H9 (cell line): ENCODE data around the gene SSNA1. TPM values are rescaled to one million over a fixed set of nuclear protein-coding genes. Genes with fewer than 3 reads are reported as not detected.

Experiments used
- DNase-seq: peaks from one replicate; pipeline ENCODE4 v3.0.0-alpha.2; 2017
- H2AFZ ChIP-seq: one replicate; pipeline ENCODE4 v1.6.1; 2013; ENCODE audit warnings: mild to moderate bottlenecking, low read length, control low read depth, moderate library complexity
- H2AK5ac ChIP-seq: 2 replicates; pipeline ENCODE4 v1.6.1; 2013; ENCODE audit warnings: low read length, control low read depth, mixed read lengths; ENCODE audit not compliant: insufficient read length
- H2BK120ac ChIP-seq: one replicate; pipeline ENCODE4 v1.6.1; 2013; ENCODE audit warnings: low read depth, mild to moderate bottlenecking, low read length, control low read depth, inconsistent platforms; ENCODE audit not compliant: poor library complexity, severe bottlenecking
- H2BK12ac ChIP-seq: 2 replicates; pipeline ENCODE4 v1.6.1; 2013; ENCODE audit warnings: low read length, control low read depth, mixed read lengths, low read depth; ENCODE audit not compliant: insufficient read length
- H2BK15ac ChIP-seq: 2 replicates; pipeline ENCODE4 v1.6.1; 2013; ENCODE audit warnings: low read depth, low read length, control low read depth
- H2BK20ac ChIP-seq: one replicate; pipeline ENCODE4 v1.6.1; 2013; ENCODE audit warnings: low read depth, mild to moderate bottlenecking, low read length, control low read depth, inconsistent platforms; ENCODE audit not compliant: poor library complexity, severe bottlenecking
- H2BK5ac ChIP-seq: 2 replicates; pipeline ENCODE4 v1.6.1; 2013; ENCODE audit warnings: low read length, control low read depth, mixed read lengths; ENCODE audit not compliant: insufficient read length
- H3K14ac ChIP-seq: 2 replicates; pipeline ENCODE4 v1.6.1; 2013; ENCODE audit warnings: low read length, control low read depth; ENCODE audit not compliant: insufficient read depth
- H3K18ac ChIP-seq: 2 replicates; pipeline ENCODE4 v1.6.1; 2013; ENCODE audit warnings: low read depth, mild to moderate bottlenecking, mixed read lengths, low read length, control low read depth; ENCODE audit not compliant: insufficient read length
- H3K23ac ChIP-seq: 2 replicates; pipeline ENCODE4 v1.6.1; 2013; ENCODE audit warnings: low read length, control low read depth, mixed read lengths, low read depth; ENCODE audit not compliant: insufficient read length
- H3K23me2 ChIP-seq: 2 replicates; pipeline ENCODE4 v1.6.1; 2013; ENCODE audit warnings: low read depth, mild to moderate bottlenecking, mixed read lengths, low read length, control low read depth; ENCODE audit not compliant: insufficient read length, poor library complexity, severe bottlenecking
- H3K27ac ChIP-seq: 2 replicates; pipeline ENCODE4 v1.5.1; 2013; ENCODE audit warnings: low read length, control low read depth, mixed read lengths, low read depth; ENCODE audit not compliant: insufficient read length
- H3K27me3 ChIP-seq: 2 replicates; pipeline ENCODE4 v1.6.1; 2013; ENCODE audit warnings: low read length, control low read depth, inconsistent platforms; ENCODE audit not compliant: insufficient read depth
- H3K4ac ChIP-seq: 2 replicates; pipeline ENCODE4 v1.6.1; 2013; ENCODE audit warnings: low read depth, mild to moderate bottlenecking, control low read depth, inconsistent platforms, low read length, moderate library complexity
- H3K4me1 ChIP-seq: 2 replicates; pipeline ENCODE4 v1.6.1; 2013; ENCODE audit warnings: low read length, control low read depth, inconsistent platforms; ENCODE audit not compliant: insufficient read depth
- H3K4me2 ChIP-seq: 2 replicates; pipeline ENCODE4 v1.6.1; 2013; ENCODE audit warnings: low read length, control low read depth, mixed read lengths; ENCODE audit not compliant: insufficient read length, insufficient read depth
- H3K56ac ChIP-seq: 2 replicates; pipeline ENCODE4 v1.6.1; 2013; ENCODE audit warnings: low read depth, mild to moderate bottlenecking, mixed read lengths, low read length, control low read depth; ENCODE audit not compliant: insufficient read length
- H3K79me1 ChIP-seq: 2 replicates; pipeline ENCODE4 v1.6.1; 2013; ENCODE audit warnings: low read depth, mild to moderate bottlenecking, moderate library complexity, low read length, control low read depth, inconsistent platforms; ENCODE audit not compliant: insufficient read depth, poor library complexity, severe bottlenecking
- H3K79me2 ChIP-seq: 2 replicates; pipeline ENCODE4 v1.6.1; 2013; ENCODE audit warnings: low read length, control low read depth, inconsistent platforms; ENCODE audit not compliant: insufficient read depth
- H3K9ac ChIP-seq: 2 replicates; pipeline ENCODE4 v1.6.1; 2013; ENCODE audit warnings: low read length, control low read depth, mixed read lengths; ENCODE audit not compliant: insufficient read length; ENCODE audit errors: extremely low read depth
- H3K9me3 ChIP-seq: one replicate; pipeline ENCODE4 v1.6.1; 2013; ENCODE audit warnings: low read depth, low read length, inconsistent platforms; ENCODE audit not compliant: control insufficient read depth
- H3T11ph ChIP-seq: one replicate; pipeline ENCODE4 v1.6.1; 2013; ENCODE audit warnings: mild to moderate bottlenecking, low read length, control low read depth, inconsistent platforms
- H4K20me1 ChIP-seq: one replicate; pipeline ENCODE4 v1.6.1; 2013; ENCODE audit not compliant: control insufficient read depth, insufficient read length, insufficient read depth
- H4K5ac ChIP-seq: 2 replicates; pipeline ENCODE4 v1.6.1; 2013; ENCODE audit warnings: low read depth, mild to moderate bottlenecking, mixed read lengths, low read length, control low read depth; ENCODE audit not compliant: insufficient read length
- H4K8ac ChIP-seq: replicated peaks from 2 replicates; pipeline ENCODE4 v1.6.1; 2013; ENCODE audit warnings: low read length, control low read depth, mixed read lengths, low read depth; ENCODE audit not compliant: insufficient read length
- H4K91ac ChIP-seq: 2 replicates; pipeline ENCODE4 v1.6.1; 2013; ENCODE audit warnings: low read depth, mild to moderate bottlenecking, moderate library complexity, mixed read lengths, low read length, control low read depth; ENCODE audit not compliant: insufficient read length
- H3K27ac Mint-ChIP-seq, 3 experiments: 2 replicates in 2 of 3; 3 replicates in 1 of 3; pipeline ENCODE4 v1.8.0; 2020 to 2021; ENCODE audit warnings: mixed read lengths in 3 of 3, mild to moderate bottlenecking in 1 of 3, moderate library complexity in 1 of 3
- H3K27me3 Mint-ChIP-seq: 2 replicates; pipeline ENCODE4 v1.8.0; 2021; ENCODE audit warnings: low read depth, mild to moderate bottlenecking, moderate library complexity, mixed read lengths
- H3K36me3 Mint-ChIP-seq, 3 experiments: 2 replicates in 2 of 3; 3 replicates in 1 of 3; pipeline ENCODE4 v1.8.0; 2020 to 2021; ENCODE audit warnings: low read depth in 3 of 3, mixed read lengths in 3 of 3; ENCODE audit not compliant: insufficient read depth in 1 of 3
- H3K4me1 Mint-ChIP-seq, 2 experiments: 2 replicates each; pipeline ENCODE4 v1.8.0; 2020; ENCODE audit warnings: mixed read lengths in 2 of 2
- H3K4me3 Mint-ChIP-seq, 2 experiments: 2 replicates in 1 of 2; 3 replicates in 1 of 2; pipeline ENCODE4 v1.8.0; 2020 to 2021; ENCODE audit warnings: mild to moderate bottlenecking in 2 of 2, mixed read lengths in 2 of 2, moderate library complexity in 1 of 2
- H3K9me3 Mint-ChIP-seq, 2 experiments: 2 replicates in 1 of 2; 3 replicates in 1 of 2; pipeline ENCODE4 v1.8.0; 2020; ENCODE audit warnings: mild to moderate bottlenecking in 2 of 2, mixed read lengths in 2 of 2, moderate library complexity in 1 of 2
- WGBS: extraction: QIAGEN DNeasy Blood & Tissue Kit; methylation state at CpG from one replicate; pipeline ENCODE4 v1.1.7; 2013; ENCODE audit warnings: missing lambda C conversion rate, low lambda C conversion rate, mixed read lengths; ENCODE audit not compliant: insufficient read length; ENCODE audit errors: extremely low coverage; 5-methylcytosine and 5-hydroxymethylcytosine counted together
- total RNA-seq: library from RNA; stranded (reverse); gene quantifications from 2 replicates; pipeline ENCODE4 v1.2.1, GENCODE V29; 2021
- TF ChIP-seq, protein P1 (sequence below): fragments of 200-600 bp; sonication (generic); conservative IDR thresholded peaks from 3 replicates; pipeline ENCODE4 v1.8.0; 2021; ENCODE audit warnings: antibody characterized with exemption, mild to moderate bottlenecking

The SSNA1 gene
- total RNA-seq, 1 experiment from 2014 or later, result 69.2 TPM

DNA sequence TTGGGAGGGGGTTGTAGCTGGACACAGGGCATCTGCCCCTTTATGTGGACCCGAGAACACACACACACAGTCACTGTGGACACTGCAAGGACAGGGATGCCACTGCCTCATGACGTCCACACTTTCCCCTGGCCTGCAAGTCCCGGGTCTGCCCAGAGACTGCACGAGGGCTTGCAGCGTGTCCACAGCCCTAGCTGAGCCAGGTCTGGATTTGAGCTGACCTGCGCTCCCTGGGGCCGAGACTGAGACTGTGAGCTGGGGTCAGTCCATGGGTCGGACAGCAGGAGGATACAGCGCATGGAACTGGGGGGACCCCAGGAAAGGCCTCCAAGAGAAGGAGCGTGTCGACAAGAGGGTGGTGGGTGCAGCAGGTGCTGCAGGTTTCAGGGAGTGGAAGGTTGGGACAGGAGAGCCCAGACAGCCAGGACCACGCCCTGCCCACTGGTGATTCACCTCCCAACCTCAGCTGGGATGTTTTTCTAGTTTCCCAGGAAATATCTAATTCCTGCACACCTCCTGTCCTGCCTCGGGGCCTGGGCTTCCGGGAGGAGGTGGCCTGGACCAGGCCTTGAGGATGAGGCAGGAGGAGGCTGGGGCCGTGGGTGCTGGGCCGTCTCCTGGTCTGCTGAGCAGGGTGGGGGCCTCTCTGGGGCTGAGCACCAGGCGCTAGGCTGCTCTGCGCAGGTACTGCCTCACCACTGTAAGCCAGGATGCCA lies 38.0 kb downstream of the SSNA1 start:
- H3K27me3 Mint-ChIP-seq, result no peaks in the 10 kb centered on the region; the same call in 1 of the 2 replicates
- Histone ChIP-seq H3K14ac (no peak overlapping the region), H2BK20ac (no peak overlapping the region), H2BK120ac (no peak overlapping the region), H4K5ac (no peak overlapping the region), H2BK5ac (no peak overlapping the region), H3K9me3 (no peaks in the 10 kb centered on the region), H3K56ac (no peak overlapping the region), H3K79me1 (no peaks in the 10 kb centered on the region), H2AK5ac (no peak overlapping the region), H3K4me2 (no peak overlapping the region), H3K9ac (no peak overlapping the region), H3K4ac (no peak overlapping the region), H3K79me2 (no peaks in the 10 kb centered on the region), H2BK12ac (no peak overlapping the region), H3K23me2 (peaks cover 18% of the 10 kb centered on the region), H2BK15ac (no peak overlapping the region), H4K91ac (no peak overlapping the region), H4K20me1 (no peaks in the 10 kb centered on the region), H3K4me1 (no peaks in the 10 kb centered on the region), H3T11ph (no peak overlapping the region), H3K18ac (no peak overlapping the region), H3K27me3 (no peaks in the 10 kb centered on the region), H3K23ac (no peak overlapping the region), H4K8ac (no peak overlapping the region), H3K27ac (no peak overlapping the region), H2AFZ (no peak overlapping the region)
- H3K27ac Mint-ChIP-seq, result no peak overlapping the region
- H3K4me3 Mint-ChIP-seq, result no peak overlapping the region
- H3K36me3 Mint-ChIP-seq, result no peaks in the 10 kb centered on the region
- H3K4me1 Mint-ChIP-seq, result peaks cover 2 to 5% of the 10 kb centered on the region in 2 experiments
- TF ChIP-seq, protein P1, sequence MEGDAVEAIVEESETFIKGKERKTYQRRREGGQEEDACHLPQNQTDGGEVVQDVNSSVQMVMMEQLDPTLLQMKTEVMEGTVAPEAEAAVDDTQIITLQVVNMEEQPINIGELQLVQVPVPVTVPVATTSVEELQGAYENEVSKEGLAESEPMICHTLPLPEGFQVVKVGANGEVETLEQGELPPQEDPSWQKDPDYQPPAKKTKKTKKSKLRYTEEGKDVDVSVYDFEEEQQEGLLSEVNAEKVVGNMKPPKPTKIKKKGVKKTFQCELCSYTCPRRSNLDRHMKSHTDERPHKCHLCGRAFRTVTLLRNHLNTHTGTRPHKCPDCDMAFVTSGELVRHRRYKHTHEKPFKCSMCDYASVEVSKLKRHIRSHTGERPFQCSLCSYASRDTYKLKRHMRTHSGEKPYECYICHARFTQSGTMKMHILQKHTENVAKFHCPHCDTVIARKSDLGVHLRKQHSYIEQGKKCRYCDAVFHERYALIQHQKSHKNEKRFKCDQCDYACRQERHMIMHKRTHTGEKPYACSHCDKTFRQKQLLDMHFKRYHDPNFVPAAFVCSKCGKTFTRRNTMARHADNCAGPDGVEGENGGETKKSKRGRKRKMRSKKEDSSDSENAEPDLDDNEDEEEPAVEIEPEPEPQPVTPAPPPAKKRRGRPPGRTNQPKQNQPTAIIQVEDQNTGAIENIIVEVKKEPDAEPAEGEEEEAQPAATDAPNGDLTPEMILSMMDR, result no peak
- WGBS, result no CpG with 5 or more reads among the region's 18 CpGs
- no peaks in the 10 kb centered on the region for H3K9me3 Mint-ChIP-seq
- no peak for DNase-seq
